HG03571 (cell line): ENCODE results near the gene KISS1.

Experiments used
- ATAC-seq: cut with Tn5 transposase; IDR thresholded peaks from one replicate; pipeline ENCODE4 v1.9.1; 2021; ENCODE audit not compliant: unreplicated experiment

The KISS1 gene

DNA sequence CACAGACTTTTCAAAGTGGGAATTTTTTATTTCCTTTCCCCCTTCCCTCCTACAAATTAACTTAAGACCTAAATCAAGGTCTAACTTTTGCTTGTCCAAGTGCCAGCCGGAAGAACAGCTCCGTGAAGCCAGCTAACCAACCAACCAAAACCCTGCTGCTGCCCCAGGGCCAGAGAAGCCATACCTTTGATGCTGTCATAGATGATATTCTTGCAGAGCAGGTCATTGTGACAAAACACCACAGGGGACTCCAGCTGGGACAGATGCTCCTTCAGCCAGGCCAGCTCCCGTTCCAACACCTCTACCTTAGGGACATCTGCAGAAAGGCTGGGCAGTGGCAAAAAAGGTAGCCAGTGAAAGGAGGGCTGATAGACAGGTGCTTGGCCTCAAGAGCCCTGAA is 55.2 kb downstream of the KISS1 start:
- no peak for ATAC-seq
